Activated CD4-positive, CD25-positive, alpha-beta regulatory T cell (primary cell): Measurements from ENCODE around the gene DTWD2.
"Not testable (repeated sequence)": the region's sequence is repeated elsewhere in the genome, so short reads cannot be mapped to it uniquely, and the experiment has no call there.

ENCODE experiments used
- DNase-seq, 4 experiments: peaks; one replicate each; lab custom pipeline; 2025; lab: John Stamatoyannopoulos, UW

Gene DTWD2, protein sequence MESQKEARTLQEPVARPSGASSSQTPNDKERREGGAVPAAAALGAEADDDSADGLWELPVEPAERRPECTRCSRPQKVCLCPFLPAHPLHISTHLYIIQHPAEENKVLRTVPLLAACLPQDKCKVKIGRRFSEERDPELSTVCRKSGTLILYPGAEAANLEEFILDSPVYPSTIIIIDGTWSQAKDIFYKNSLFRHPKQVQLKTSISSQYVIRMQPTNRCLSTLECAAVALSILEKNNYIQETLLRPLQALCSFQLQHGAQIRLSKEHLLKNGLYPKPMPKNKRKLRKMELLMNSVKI

DNA sequence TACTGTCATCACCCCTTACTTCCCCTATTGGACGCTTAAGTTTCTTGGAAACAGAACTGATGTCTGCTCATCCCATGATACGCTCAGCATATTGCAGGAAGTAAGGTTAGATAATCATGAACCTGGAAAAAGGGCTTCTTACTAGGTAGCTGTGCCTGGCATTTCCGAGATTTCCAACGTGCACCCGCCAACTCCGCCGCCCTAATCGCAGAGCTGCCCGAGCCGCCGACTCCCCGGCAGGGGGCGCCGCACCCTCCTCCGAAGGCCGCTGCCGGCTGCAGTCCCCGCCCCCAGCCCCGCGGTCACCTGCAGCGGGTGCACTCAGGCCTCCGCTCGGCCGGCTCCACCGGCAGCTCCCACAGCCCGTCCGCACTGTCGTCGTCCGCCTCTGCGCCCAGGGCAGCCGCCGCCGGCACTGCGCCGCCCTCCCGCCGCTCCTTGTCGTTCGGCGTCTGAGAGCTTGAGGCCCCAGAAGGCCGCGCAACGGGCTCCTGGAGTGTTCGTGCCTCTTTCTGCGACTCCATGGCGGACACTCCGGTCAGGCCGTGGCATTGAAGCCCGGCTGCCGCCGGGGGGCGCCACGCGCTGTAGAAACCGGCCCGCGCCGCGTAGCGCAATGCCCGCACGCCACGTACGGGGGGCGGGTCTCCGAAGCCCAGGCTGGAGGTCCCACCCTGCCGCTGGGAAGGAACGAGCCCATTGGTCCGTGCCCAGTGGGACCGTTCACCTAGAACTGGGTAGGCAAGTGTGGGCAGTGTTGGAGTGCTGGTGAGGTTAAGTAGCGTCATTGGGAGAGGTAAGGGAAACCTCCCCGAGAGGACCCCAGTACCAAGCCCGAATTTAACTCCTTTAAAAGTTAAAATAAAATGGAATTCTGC, at the start of gene DTWD2:
TSS of gene DTWD2 (minus strand) at position 560 of the 878 bp plus-strand sequence. CDS start at position 524, 36 bp downstream.
- peak; percentile 82 to 87 (median 83) for DNase-seq

DNA sequence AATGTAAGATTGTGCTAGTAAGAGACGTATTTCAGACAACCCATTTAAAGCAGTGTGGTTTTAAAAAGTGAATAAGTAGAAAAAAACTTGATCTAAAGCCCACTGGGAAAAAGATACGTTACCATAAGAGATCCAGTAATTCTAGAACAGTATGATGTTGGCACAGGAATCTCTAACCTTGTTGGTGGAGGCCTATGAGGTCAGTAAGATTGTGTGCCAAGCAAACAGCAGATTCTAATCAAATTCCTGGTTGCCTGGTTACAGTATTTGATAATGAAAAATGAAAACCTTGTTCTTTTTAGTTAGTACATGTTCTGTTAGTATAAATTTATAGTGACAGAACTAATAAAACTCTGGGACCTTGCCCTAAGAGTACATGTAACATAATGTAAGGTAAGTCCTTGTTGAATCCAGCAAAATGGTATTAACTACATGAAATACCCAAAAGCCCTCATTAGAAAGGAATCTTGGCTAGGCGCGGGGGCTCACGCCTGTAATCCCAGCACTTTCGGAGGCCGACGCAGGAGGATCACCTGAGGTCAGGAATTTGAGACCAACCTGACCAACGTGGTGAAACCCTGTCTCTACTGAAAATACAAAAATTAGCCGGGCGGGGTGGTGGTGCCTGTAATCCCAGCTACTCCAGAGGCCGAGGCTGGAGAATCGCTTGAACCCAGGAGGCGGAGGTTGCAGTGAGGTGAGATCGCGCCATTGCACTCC, 49.3 kb upstream of the DTWD2 start:
- DNase-seq = no peak

DNA sequence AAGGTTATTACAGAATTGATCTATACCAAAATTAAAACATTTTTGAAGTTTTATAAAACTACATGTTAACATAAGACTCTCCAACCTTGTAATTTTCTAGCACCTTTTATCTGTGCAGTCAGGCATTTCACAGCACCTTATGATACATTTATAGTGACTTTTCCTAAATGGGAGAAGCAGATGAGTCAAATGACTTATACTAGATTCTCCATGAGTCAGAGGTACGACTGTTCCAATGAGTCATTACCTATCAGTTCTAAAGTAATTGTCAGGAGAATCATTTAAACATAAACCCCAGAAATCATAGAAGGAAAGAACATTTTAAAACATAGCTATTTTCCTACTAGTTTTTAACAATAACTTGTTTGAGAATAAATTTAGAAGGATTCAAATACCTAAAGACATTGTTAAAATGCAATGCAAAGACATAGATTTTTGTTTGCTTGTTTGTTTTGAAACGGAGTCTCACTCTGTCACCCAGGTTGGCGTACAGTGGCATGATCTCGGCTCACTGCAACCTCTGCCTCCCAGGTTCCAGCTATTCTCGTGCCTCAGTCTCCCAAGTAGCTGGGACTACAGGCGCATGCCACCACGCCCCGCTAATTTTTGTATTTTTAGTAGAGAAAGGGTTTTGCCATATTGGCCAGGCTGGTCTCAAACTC, 47.9 kb upstream of the DTWD2 start:
- DNase-seq = no peak

DNA sequence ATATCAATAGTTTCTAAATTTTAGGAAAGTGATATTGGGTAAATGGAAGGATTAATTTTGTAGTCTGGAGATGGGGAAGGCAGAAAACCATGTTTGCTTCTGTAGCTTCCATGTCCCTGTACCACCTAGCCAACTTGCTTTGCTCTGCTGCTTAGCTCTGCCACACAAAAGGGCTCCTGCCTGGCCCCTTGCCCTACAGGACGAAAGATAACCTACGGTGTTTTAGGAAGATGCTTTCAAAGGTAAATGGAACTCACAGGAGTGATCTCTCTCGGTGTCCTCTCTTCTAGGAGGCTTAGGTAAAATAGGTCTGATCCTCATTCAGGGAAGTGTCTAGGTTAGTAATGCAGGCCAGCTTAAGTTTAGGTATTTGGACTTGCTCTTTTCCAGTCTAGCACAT, 44.8 kb upstream of the DTWD2 start:
- no peak for DNase-seq

DNA sequence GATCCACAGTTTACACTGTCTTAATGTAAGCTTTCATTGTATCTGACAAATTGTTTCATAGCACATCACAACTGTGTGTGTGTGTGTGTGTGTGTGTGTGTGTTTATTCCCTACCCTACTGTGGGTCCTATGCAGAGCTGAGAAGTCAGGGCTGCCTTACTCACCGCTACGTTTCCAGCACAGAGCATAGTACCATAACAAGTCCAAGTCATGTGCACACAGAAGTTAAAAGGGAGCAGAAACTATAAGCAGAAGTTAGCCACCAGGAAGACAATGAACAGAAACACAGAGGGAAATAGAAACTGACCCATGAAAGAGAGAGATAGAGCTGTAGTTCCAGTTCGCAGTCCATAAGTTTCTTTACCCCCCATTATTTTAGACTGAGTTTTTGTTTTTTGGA, 44.3 kb upstream of the DTWD2 start:
- no peak for DNase-seq

DNA sequence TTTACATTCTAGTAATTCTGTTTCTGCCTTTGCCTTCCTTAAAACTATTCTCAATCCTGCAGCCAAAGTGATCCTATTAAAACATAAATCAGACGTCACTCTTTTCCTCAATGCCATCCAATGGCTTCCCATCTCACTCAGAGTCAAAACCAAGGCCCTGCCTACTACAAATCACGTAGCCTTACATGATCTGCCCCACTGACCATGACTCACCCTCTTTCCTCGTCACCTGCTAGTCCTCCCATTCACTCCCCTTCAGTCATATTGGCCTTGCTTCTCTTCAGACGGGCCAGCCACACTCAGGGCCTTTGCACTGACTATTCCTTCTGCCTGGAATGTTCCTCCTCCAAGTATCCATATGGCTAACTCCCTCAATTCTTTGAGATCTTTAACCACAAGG, 43.6 kb upstream of the DTWD2 start:
- DNase-seq = peak in 1 of 4 experiments; percentile 4

DNA sequence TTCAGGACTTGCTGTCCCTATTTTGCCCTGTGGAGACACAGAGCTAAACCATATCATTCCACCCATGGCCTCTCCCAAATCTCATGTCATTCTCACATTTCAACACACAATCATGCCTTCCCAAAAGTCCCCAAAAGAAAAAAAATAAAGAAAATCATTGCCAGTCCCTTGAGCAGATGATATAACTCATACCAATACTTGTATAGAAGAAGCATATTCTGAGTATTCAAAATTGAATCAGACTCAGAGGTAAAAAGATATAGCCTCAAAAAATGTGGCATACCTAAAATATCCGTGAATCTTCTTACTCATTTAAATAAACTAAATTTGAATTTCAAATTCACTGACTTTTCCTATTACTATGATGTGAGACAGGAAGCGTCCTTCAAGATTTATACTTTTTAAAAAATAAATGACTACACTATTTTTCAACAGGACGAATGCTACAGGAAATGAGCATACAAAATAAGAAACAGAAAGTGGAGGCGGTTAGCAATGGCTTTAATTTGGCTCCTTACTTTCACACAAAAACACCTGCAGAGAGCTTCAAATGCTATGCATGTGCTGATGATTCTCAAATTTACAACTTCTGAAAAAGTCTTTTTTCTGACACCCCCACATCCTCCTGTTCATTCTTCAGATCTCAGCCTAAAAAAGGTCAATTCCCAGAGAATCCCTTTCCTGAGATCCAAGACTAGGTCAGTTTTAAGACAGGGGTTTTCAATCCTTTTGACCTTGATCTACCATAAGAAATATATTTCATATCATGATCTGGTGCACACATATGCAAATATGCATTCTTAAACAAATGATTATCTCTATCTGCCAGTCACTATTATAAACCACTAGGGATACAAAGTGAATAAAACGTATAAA, 42.9 kb upstream of the DTWD2 start:
- no peak for DNase-seq

DNA sequence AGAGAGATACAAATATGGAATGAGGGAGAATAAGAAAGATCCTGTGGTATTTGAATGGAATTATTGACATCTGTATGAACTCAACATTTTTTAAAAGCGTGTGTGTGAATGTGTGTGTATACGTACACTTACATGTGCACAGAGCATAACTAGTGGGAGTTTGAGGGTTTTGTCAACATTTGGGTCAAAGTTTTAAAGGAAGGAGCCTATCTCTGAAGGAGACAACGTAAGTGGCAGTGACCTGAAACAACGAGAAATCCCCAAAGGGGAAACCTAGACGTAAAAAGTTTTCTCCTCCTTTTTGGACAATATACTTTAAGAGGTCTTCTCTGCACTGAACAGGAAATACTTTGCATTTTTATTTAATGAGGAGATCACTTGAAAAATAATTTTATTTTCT, 40.2 kb upstream of the DTWD2 start:
- DNase-seq = no peak

DNA sequence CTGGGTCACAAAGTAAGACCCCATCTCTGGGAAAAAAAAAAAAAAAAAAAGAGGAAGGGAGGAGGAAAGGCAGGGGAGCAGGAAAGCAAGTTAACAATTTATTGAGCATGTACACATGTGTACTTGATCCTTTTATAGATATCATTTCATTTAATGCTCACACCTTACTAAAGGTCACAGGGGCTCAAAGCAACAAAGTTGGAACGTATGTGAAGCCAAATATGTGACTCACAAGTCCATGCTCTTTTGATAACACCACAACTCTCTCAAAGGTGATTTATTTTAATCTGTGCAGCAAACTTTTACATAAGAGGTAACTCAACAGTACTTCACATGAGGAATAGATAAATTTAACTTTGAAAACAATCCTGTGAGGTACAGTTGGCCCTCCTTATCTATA, 34.4 kb upstream of the DTWD2 start:
- DNase-seq = no peak

DNA sequence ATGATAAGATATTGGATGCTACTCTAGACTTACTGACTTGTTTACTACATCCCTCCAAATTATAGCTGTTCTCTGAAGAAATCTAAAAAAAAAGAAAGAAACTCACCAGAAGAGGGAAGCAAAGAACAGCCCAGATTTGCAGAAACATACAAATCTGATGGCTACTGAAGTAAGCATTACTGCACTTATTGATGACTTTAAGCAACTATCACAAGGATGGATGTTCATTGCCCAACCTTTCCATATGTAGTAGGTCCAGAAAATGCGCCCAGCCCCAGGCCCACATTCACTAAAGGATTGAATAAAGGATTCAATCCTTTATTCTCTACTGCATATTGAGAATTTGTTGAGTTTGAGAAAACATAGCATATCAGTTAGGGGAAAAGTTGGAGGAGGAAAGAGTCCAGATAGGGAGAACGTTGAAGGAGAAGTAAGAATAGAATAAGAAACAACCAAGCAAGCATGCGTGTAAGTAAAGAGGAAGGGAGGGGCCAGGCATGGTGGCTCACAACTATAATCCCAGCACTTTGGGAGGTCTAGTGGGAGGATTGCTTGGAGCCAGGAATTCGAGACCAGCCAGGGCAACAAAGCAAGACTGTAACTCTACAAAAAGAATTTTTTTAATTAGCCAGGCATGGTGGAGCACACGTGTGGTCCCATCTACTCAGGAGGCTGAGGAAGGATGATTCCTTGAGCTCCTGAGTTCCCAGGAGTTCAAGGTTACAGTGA, 33.8 kb upstream of the DTWD2 start:
- DNase-seq = no peak

DNA sequence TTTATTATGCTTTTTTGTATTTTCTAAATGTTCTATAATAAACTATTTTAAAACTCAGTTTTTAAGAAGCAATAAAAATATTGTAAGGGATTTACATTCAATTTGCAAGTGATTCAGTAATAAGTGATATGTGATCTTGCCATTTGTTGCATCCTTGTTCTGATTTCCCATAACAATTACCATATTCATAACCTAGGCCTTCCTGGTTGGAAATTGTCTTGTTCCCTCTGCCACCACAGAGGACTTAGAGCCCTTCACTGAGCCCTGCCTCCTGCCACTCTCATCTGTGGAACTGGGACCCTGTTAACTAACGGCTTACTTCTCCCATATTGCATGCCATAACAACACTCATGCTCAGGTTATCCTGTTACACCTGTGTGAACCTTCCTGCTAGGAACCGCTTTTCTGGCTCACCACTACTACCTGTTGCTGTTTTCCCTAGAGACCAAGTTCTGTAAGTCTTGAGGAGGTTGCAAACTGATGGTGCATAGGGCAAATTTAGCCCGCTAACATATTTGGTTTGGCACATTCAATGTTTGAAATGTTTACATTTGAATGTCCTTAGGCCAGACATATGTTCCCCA, 32.9 kb upstream of the DTWD2 start:
- DNase-seq = no peak

DNA sequence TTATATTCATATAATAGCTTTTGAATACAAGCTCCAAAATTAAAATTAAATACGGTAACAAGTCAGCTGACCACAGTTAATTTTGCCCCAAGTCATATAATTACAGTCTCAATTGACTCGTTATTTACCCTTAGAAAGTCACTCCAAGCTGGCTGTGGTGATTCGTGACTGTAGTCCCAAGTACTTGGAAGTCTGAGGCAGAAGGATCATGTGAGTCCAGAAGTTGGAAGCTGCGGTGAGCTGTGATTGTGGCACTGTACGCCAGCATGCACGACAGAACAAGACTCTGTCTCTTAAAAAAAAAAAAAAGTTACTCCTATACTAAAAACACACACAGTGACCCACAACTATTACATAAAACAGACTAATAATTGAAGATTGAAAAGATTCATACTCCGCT, 31.6 kb upstream of the DTWD2 start:
- no peak for DNase-seq

DNA sequence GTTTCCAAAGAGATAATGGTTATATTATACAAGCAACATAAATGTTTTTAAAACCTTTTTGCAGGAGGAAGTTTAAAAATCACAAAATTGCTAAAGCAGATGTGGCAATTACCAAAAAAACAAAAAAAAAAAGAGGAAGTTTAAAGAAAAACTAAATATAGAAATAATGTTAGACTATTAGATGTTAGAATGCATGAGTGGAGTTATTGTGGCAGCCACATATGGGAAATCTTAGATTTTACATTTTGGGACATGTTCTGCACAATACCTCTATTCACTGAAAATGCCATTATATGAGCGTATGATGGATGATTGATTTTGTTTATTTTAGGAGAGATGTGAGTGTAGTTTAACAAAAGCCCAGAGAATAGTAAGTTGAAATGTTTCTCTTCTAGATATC, 31.2 kb upstream of the DTWD2 start:
- no peak for DNase-seq

DNA sequence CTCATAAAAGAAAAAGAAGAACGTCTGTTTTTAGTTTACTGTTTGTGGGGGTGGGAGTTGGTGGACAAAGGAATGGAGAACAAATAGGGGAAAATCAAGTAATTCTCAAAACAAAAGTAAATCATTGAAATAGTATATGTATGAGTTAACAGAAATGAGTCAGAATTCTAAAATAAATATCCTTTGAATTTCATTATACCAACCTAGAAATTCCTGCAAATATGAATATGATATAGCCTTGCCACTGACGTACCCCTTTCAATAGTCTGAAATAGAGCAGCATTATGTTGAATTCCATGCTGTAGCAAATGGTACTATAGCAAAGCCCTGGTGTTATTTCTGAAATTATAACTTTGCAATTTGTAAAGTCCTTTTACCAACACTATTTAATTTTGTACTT, 29.6 kb upstream of the DTWD2 start:
- no peak for DNase-seq

DNA sequence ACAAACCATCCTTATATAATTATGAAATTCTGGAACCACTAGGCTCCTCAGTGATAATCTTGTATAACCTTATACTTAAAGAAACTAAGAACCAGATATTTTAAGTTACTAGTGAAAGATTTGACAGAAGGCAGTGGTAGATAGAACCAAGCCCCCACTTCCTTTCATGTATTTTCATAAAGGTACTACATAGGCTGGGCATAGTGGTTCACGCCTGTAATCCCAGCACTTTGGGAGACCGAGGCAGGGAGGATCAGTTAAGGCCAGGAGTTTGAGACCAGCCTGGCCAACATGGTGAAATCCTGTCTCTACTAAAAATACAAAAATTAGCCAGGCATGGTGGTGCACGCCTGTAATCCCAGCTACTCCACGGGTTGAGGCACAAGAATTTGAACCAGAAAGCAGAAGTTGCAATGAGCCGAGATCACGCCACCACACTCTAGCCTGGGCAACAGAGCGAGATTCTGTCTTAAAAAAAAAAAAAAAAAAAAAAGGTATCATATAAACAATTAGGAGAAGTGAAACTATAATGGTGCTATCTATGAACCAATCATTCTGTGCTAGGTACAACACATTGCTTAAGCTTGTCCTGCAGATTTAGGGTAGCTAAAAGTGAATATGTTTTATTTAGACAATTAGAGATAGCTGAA, 27.9 kb upstream of the DTWD2 start:
- DNase-seq = no peak

DNA sequence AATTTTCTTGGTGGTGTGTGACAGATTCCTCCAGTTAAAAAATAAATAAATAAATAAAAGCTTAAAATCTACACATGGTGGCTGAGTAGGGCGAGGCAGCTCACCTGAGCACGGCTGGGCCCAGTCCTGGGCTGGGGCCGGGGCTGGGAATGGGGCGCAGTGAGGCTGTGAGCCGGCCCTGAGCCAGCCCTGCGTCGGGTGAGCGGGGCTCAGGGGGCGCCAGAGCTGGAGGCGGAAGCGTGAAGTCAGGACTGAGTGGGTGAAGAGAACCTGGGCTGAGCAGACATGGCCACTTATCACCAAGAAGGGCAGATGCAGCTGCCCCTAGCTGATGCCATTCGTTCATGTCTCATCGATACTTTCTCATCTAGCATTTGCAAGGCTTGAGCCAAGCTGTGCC, 22.8 kb upstream of the DTWD2 start:
- DNase-seq = no peak

DNA sequence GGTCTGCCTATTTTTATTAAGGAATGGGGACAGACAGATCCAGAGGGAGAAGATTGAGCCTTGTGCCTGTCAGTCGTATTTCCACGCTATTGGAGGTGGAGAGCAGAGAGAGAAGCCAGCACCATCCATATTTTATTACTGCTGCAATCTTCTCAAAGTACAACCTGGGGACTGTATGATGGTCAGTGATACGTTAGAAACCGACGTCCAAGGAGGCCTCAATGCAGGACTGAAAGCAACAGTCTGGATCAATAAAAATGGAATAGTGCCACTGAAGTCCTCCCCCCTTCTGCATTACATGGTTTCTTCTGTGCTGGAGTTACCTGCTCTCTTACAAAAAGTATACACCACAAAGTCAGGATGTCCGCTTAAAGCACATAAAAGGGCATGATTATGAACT, 21.9 kb upstream of the DTWD2 start:
- no peak for DNase-seq

DNA sequence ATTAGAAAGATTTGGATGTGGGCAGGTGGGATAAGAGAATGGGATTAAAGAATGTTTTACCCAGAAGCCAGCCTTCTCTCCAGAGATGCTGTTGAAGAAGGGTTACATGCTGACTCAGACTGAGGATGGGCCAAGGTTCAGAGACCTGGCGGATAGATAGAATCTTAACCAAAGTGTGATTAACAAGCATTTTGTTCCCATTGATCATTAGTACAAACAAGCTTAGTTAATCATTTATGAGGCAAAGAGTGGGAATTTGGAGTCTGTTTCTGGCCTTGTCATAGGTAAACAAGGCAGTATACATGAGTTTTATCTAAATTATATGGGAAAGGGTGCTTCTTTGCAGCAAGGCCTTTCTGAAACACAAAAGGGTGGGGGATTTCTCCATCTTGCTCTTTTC, 20.8 kb upstream of the DTWD2 start:
- DNase-seq = no peak

DNA sequence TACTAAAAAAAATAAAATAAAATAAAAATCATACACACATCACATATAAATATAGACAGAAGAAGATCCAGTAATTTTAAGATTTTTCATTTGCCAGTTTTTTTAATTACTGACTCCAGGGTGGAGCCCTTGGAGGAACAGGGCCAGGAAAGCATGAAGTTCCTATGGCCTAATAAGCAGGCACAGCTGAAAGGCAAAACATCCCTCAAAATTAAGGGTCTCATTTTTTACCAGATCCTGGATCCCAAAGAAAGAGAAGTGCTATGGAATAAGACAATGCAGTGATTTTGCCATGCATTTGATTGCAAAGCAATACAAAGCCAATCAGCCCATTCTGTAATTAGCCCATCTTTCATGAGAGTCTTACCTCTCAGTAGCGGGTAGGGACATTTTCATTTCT, 11.3 kb upstream of the DTWD2 start:
- DNase-seq = no peak

DNA sequence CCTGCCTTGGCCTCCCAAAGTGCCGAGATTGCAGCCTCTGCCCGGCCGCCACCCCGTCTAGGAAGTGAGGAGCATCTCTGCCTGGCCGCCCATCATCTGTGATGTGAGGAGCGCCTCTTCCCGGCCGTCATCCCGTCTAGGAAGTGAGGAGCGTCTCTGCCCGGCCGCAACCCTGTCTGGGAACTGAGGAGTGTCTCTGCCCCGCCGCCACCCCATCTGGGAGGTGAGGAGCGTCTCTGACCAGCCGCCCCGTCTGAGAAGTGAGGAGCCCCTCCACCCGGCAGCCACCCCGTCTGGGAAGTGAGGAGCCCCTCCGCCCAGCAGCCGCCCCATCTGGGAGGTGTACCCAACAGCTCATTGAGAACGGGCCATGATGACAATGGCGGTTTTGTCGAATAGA, 10.5 kb upstream of the DTWD2 start:
- DNase-seq = not testable (repeated sequence)
